A549 (cell line): ENCODE data around the gene FAM53B.

Source experiments
- CTCF ChIP-seq: fragments of >200 bp; sonication (Bioruptor Twin); formaldehyde crosslinking; IDR thresholded peaks from 3 replicates; pipeline ENCODE4 v1.5.1; 2016
- POLR2A ChIP-seq: IDR thresholded peaks from 2 replicates; pipeline ENCODE4 v1.6.1; 2012; ENCODE audit warnings: mild to moderate bottlenecking, low read length
- SMC3 ChIP-seq: fragments of >200 bp; sonication (Bioruptor Twin); formaldehyde crosslinking; IDR thresholded peaks from 3 replicates; pipeline ENCODE4 v1.6.1; 2018; ENCODE audit warnings: inconsistent platforms

GRCh38 chr10:124715439-124715838 lies 28.7 kb downstream of the FAM53B start:
- no peak for TF ChIP-seq CTCF
- TF ChIP-seq POLR2A: no peak
- TF ChIP-seq SMC3: no peak
